Measurements from ENCODE around the gene CAMTA2. TPM values are rescaled to one million over a fixed set of nuclear protein-coding genes. Genes with fewer than 3 reads are reported as not detected.

The CAMTA2 gene, protein sequence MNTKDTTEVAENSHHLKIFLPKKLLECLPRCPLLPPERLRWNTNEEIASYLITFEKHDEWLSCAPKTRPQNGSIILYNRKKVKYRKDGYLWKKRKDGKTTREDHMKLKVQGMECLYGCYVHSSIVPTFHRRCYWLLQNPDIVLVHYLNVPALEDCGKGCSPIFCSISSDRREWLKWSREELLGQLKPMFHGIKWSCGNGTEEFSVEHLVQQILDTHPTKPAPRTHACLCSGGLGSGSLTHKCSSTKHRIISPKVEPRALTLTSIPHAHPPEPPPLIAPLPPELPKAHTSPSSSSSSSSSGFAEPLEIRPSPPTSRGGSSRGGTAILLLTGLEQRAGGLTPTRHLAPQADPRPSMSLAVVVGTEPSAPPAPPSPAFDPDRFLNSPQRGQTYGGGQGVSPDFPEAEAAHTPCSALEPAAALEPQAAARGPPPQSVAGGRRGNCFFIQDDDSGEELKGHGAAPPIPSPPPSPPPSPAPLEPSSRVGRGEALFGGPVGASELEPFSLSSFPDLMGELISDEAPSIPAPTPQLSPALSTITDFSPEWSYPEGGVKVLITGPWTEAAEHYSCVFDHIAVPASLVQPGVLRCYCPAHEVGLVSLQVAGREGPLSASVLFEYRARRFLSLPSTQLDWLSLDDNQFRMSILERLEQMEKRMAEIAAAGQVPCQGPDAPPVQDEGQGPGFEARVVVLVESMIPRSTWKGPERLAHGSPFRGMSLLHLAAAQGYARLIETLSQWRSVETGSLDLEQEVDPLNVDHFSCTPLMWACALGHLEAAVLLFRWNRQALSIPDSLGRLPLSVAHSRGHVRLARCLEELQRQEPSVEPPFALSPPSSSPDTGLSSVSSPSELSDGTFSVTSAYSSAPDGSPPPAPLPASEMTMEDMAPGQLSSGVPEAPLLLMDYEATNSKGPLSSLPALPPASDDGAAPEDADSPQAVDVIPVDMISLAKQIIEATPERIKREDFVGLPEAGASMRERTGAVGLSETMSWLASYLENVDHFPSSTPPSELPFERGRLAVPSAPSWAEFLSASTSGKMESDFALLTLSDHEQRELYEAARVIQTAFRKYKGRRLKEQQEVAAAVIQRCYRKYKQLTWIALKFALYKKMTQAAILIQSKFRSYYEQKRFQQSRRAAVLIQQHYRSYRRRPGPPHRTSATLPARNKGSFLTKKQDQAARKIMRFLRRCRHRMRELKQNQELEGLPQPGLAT
- 10 to 100 TPM; 15.3 to 21.1 (median 17.7) TPM for total RNA-seq
- long read RNA-seq, partial matches to known transcripts = 1 of 3 reads
- long read RNA-seq, other reads (novel, unspliced or antisense) = 2 of 3 reads

DNA sequence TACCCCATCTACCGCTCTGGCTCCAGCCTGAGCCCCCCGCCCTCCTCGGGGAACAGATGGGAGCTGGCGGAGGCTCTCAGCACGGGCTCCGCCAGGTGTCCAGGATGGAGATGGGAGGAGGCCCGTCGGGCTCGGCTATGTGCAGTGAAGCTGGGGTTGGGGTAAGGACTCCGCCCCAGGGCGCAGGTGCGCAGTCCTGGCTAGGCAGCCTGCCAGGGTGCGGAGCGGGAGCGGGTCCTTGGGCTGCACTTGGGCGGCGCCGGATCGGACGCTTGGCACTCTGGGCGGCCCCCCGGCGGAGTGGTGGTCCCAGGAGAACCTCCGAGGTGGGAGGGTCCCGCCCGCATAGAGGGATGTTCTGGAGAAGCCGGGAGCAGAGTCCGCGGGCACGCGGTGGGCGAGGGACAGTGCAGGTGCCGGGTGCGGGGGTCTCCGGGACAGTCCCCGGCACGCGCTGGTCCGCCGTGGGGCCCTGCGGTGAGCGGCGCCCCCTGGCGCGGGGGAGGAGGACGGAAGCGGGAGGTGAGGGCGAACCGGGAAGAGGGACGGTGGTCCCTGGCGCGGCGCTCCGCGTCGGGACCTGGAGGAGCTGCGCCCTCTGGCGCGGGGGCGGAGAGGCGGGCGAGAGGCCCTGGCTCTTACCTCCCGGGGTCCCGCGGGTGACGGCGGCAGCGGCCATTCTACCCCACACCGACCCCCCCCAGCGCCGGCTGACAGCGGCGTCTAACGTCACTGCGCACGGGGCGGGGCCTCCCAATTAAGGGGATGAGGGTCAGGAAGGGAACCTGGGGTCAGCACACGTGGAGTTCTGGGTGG is at the start of gene CAMTA2:
TSS of gene CAMTA2 (minus strand) at position 725 of the 816 bp plus-strand sequence. CDS start 1,453 bp downstream, outside the sequence.
- Histone ChIP-seq H3K27me3 (no peaks in the 10 kb centered on the region), H3K9me3 (no peaks in the 10 kb centered on the region), H3K4me3 (peak within 1 kb of the TSS; percentile 65 to 98 (median 84)), H3K4me1 (peaks cover 0 to 17% (median 2%) of the 10 kb centered on the region in 4 donors), H3K27ac (peak within 1 kb of the TSS; percentile 85 to 89 (median 87)), H3K36me3 (peaks cover 0 to 9% (median 1%) of the 10 kb centered on the region in 4 donors)
- ATAC-seq (peak; percentile 88 to 92 (median 92)), DNase-seq (peak; percentile 90 to 92 (median 91))
- 2% methylated on average over 10 of the region's 78 CpGs for WGBS (ENCODE audit: insufficient coverage, low coverage, low lambda C conversion rate, missing lambda C conversion rate)
- TF ChIP-seq, protein P1, sequence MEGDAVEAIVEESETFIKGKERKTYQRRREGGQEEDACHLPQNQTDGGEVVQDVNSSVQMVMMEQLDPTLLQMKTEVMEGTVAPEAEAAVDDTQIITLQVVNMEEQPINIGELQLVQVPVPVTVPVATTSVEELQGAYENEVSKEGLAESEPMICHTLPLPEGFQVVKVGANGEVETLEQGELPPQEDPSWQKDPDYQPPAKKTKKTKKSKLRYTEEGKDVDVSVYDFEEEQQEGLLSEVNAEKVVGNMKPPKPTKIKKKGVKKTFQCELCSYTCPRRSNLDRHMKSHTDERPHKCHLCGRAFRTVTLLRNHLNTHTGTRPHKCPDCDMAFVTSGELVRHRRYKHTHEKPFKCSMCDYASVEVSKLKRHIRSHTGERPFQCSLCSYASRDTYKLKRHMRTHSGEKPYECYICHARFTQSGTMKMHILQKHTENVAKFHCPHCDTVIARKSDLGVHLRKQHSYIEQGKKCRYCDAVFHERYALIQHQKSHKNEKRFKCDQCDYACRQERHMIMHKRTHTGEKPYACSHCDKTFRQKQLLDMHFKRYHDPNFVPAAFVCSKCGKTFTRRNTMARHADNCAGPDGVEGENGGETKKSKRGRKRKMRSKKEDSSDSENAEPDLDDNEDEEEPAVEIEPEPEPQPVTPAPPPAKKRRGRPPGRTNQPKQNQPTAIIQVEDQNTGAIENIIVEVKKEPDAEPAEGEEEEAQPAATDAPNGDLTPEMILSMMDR (IDR thresholded peaks at IDR 0.05) = peak; percentile 72 to 85 (median 77)
- TF ChIP-seq POLR2A (IDR thresholded peaks at IDR 0.05) = peak; percentile 67
- intact Hi-C loops (cut with DNase I) = loop anchor here in 1 of 2 donors (10.0 kb wide), 1 partner anchor 78 kb away; no protein-coding TSS in a partner anchor

DNA sequence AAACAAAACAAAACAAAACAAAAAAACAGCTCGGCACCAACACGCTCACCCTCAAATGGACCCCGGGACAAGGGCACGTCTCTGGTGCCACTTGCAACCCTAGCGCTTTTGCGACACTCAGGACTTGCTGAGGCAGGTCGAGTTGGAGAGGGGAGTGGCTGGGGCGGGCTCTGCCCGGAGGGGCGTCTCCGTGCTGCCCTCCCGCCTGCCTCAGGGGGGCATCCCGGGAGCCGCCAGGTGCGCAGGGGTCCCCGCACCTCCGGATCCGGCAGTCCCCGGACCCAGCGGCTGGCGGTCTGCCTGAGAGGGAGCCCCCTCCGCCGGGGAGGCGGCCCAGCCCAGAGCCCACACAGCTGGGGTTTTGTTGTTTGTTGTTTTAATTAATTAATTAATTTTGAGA is 47.8 kb upstream of the CAMTA2 start, which contains the start of gene SLC52A1:
TSS of gene SLC52A1 (minus strand) at position 112 of the 400 bp plus-strand sequence. CDS start 820 bp downstream, outside the sequence.
- WGBS (ENCODE audit: insufficient coverage, low coverage, low lambda C conversion rate, missing lambda C conversion rate) = 7% methylated on average over 6 of the region's 24 CpGs
- Histone ChIP-seq H3K36me3 (no peaks in the 10 kb centered on the region), H3K9me3 (no peaks in the 10 kb centered on the region), H3K4me1 (peaks cover 0 to 4% (median 1%) of the 10 kb centered on the region in 4 donors), H3K4me3 (no peak within 1 kb of the TSS), H3K27ac (no peak within 1 kb of the TSS), H3K27me3 (no peaks in the 10 kb centered on the region)
- peak in 2 of 4 donors; percentile 6 to 14 for ATAC-seq
- no peak for TF ChIP-seq POLR2A (IDR thresholded peaks at IDR 0.05)
- TF ChIP-seq, protein P1 (IDR thresholded peaks at IDR 0.05) = no peak
- intact Hi-C loops (cut with DNase I) = no loop called here
- no peak for DNase-seq

DNA sequence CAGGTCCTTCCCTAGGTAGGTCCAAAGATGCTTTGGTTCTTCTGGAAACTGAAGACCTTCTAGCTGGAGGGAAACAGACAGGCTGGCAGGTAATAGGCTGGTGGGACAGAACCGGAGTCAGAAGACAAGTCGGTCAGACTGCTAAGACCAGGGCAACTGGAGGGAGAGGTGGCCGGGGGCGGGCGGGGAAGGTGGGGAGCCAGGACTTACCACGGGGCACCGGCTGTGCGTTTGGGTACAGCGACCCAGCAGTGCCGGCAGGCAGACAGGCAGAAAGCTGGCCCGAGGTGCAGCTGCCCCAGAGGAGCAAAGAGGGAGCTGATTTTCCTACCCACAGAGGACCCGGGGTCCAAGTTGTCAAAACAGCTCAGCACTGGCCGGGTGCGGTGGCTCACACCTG is 47.2 kb upstream of the CAMTA2 start:
- peaks cover 0 to 4% (median 1%) of the 10 kb centered on the region in 4 donors for H3K4me1 ChIP-seq
- TF ChIP-seq, protein P1 (IDR thresholded peaks at IDR 0.05) = no peak
- TF ChIP-seq POLR2A (IDR thresholded peaks at IDR 0.05) = no peak
- H3K4me3 ChIP-seq = no peak overlapping the region
- H3K27ac ChIP-seq = no peak overlapping the region
- intact Hi-C loops (cut with DNase I) = no loop called here
- DNase-seq (no peak), ATAC-seq (no peak)
- no peaks in the 10 kb centered on the region for H3K36me3 ChIP-seq
- WGBS (ENCODE audit: insufficient coverage, low coverage, low lambda C conversion rate, missing lambda C conversion rate) = 83% methylated on average over 1 of the region's 14 CpGs
- no peaks in the 10 kb centered on the region for H3K9me3 ChIP-seq
- no peaks in the 10 kb centered on the region for H3K27me3 ChIP-seq

All from right lobe of liver (tissue), 6 donors.